Measurements from ENCODE around the gene LRBA. TPM values are rescaled to one million over a fixed set of nuclear protein-coding genes. Genes with fewer than 3 reads are reported as not detected.
"Not testable (repeated sequence)": the region's sequence is repeated elsewhere in the genome, so short reads cannot be mapped to it uniquely, and the experiment has no call there.

The LRBA gene
- total and polyA plus RNA-seq, 4 donors, result 8.2 to 69.8 (median 32.8) TPM

GRCh38 chr4:150510176-150510865 is 504.8 kb downstream of the LRBA start:
- Histone ChIP-seq H3K4me3 (ENCODE audit: low read depth in 1 of 3, low read length in 3 of 3) (no peak overlapping the region), H3K9me3 (ENCODE audit: control insufficient read depth in 4 of 4, low read length in 3 of 4) (no peaks in the 10 kb centered on the region), H3K4me1 (ENCODE audit: control insufficient read depth in 4 of 4, insufficient read depth in 4 of 4, low read length in 3 of 4) (no peaks in the 10 kb centered on the region), H3K27ac (ENCODE audit: low read depth in 1 of 2, low read length in 2 of 2) (no peak overlapping the region), H3K27me3 (ENCODE audit: control insufficient read depth in 4 of 4, insufficient read depth in 4 of 4, low read length in 3 of 4) (no peaks in the 10 kb centered on the region), H3K36me3 (ENCODE audit: control insufficient read depth in 4 of 4, insufficient read depth in 3 of 4, low read depth in 1 of 4, low read length in 3 of 4) (no peaks in the 10 kb centered on the region), H3K9ac (ENCODE audit: low read depth in 1 of 2, low read length in 2 of 2) (no peak overlapping the region)
- 85% methylated on average over 6 of the region's 6 CpGs for WGBS
- no peak for DNase-seq (ENCODE audit: low spot score)
- TF ChIP-seq JUND (IDR thresholded peaks at IDR 0.05) (no peak), HNF4A (conservative IDR thresholded peaks at IDR 0.05) (no peak), ATF3 (IDR thresholded peaks at IDR 0.05) (no peak), ZBTB33 (IDR thresholded peaks at IDR 0.05) (no peak), EGR1 (IDR thresholded peaks at IDR 0.05; ENCODE audit: low read depth in 2 of 2) (no peak), HNF4G (IDR thresholded peaks at IDR 0.05) (no peak), YY1 (IDR thresholded peaks at IDR 0.05) (no peak), MAX (IDR thresholded peaks at IDR 0.05) (no peak), REST (IDR thresholded peaks at IDR 0.05) (no peak), CTCF (IDR thresholded peaks at IDR 0.05; ENCODE audit: low read depth, low read length, missing input control) (no peak), SP1 (IDR thresholded peaks at IDR 0.05) (no peak)

GRCh38 chr4:150507656-150508055 is 507.4 kb downstream of the LRBA start:
- not testable (repeated sequence) for H3K27me3 ChIP-seq (ENCODE audit: control insufficient read depth in 4 of 4, insufficient read depth in 4 of 4, low read length in 3 of 4); H3K27ac ChIP-seq (ENCODE audit: low read depth in 1 of 2, low read length in 2 of 2); H3K4me1 ChIP-seq (ENCODE audit: control insufficient read depth in 4 of 4, insufficient read depth in 4 of 4, low read length in 3 of 4); H3K4me3 ChIP-seq (ENCODE audit: low read depth in 1 of 3, low read length in 3 of 3); DNase-seq (ENCODE audit: low spot score); H3K9ac ChIP-seq (ENCODE audit: low read depth in 1 of 2, low read length in 2 of 2); H3K36me3 ChIP-seq (ENCODE audit: control insufficient read depth in 4 of 4, insufficient read depth in 3 of 4, low read depth in 1 of 4, low read length in 3 of 4); H3K9me3 ChIP-seq (ENCODE audit: control insufficient read depth in 4 of 4, low read length in 3 of 4)
- WGBS, result 96% methylated on average over 3 of the region's 3 CpGs

Measured in liver (tissue), 9 donors.